NOMO-1 (cell line): Measurements from ENCODE around the gene FOXJ2.
"Not testable (repeated sequence)": the region's sequence is repeated elsewhere in the genome, so short reads cannot be mapped to it uniquely, and the experiment has no call there.

Experiments used
- DNase-seq, 2 experiments: peaks; one replicate each; lab custom pipeline; 2025; ENCODE audit not compliant: unreplicated experiment in 2 of 2; lab: John Stamatoyannopoulos, UW

The FOXJ2 gene

GRCh38 chr12:8032242-8033152 lies at the start of gene FOXJ2:
TSS of gene FOXJ2 (plus strand) at chr12:8032716. CDS start at chr12:8039833, 7,117 bp downstream.
- DNase-seq = peak; percentile 40 to 72

- not testable (repeated sequence) for DNase-seq
Observed at GRCh38 chr12:7983019-7983418, 49.5 kb upstream of the FOXJ2 start.

GRCh38 chr12:7983460-7983859 lies 49.1 kb upstream of the FOXJ2 start:
- DNase-seq = not testable (repeated sequence)

- no peak for DNase-seq
Observed at GRCh38 chr12:7984900-7985299, 47.6 kb upstream of the FOXJ2 start.

GRCh38 chr12:7985802-7986418 lies 46.6 kb upstream of the FOXJ2 start:
- DNase-seq = no peak

- peak; percentile 86 to 93 for DNase-seq
Observed at GRCh38 chr12:7989827-7990491, 42.6 kb upstream of the FOXJ2 start.

GRCh38 chr12:7991535-7991934 lies 41.0 kb upstream of the FOXJ2 start:
- DNase-seq = no peak

- no peak for DNase-seq
Observed at GRCh38 chr12:7994731-7995205, 37.7 kb upstream of the FOXJ2 start.

- peak; percentile 91 to 97 for DNase-seq
Observed at GRCh38 chr12:7995266-7995963, 37.1 kb upstream of the FOXJ2 start.

GRCh38 chr12:8000827-8001226 lies 31.7 kb upstream of the FOXJ2 start:
- not testable (repeated sequence) for DNase-seq

- DNase-seq = not testable (repeated sequence)
Observed at GRCh38 chr12:8001496-8001895, 31.0 kb upstream of the FOXJ2 start.

GRCh38 chr12:8004897-8005296 lies 27.6 kb upstream of the FOXJ2 start:
- DNase-seq = not testable (repeated sequence)

GRCh38 chr12:8011331-8011730 lies 21.2 kb upstream of the FOXJ2 start:
- no peak for DNase-seq

- DNase-seq = no peak
Observed at GRCh38 chr12:8012651-8013309, 19.7 kb upstream of the FOXJ2 start.

- no peak for DNase-seq
Observed at GRCh38 chr12:8014836-8015235, 17.7 kb upstream of the FOXJ2 start.

GRCh38 chr12:8018213-8018612 lies 14.3 kb upstream of the FOXJ2 start:
- not testable (repeated sequence) for DNase-seq

- DNase-seq = peak; percentile 40 to 54
Observed at GRCh38 chr12:8018666-8019581, 13.6 kb upstream of the FOXJ2 start.

GRCh38 chr12:8026291-8026900 lies 6.1 kb upstream of the FOXJ2 start:
- DNase-seq = peak; percentile 96 to 99

GRCh38 chr12:8027856-8028255 lies 4.7 kb upstream of the FOXJ2 start:
- no peak for DNase-seq
